Type B pancreatic cell (in vitro differentiated cells): ENCODE data around the gene CNR1. TPM values are rescaled to one million over a fixed set of nuclear protein-coding genes. Genes with fewer than 3 reads are reported as not detected.

ENCODE experiments used
- DNase-seq: peaks from one replicate; pipeline ENCODE4 v3.0.0; 2021; ENCODE audit warnings: mixed read lengths; ENCODE audit not compliant: unreplicated experiment; ENCODE audit errors: extremely low spot score
- H3K27ac Mint-ChIP-seq: 2 replicates; pipeline ENCODE4 v1.8.0; 2021; ENCODE audit warnings: mild to moderate bottlenecking, mixed read lengths
- H3K27me3 Mint-ChIP-seq: 2 replicates; pipeline ENCODE4 v1.8.0; 2021; ENCODE audit warnings: mixed read lengths
- H3K36me3 Mint-ChIP-seq: 2 replicates; pipeline ENCODE4 v1.8.0; 2021; ENCODE audit warnings: mixed read lengths
- H3K4me1 Mint-ChIP-seq: one replicate; pipeline ENCODE4 v1.8.0; 2021; ENCODE audit warnings: mixed read lengths; ENCODE audit not compliant: unreplicated experiment
- H3K4me3 Mint-ChIP-seq: 2 replicates; pipeline ENCODE4 v1.8.0; 2021; ENCODE audit warnings: mild to moderate bottlenecking, mixed read lengths
- H3K9me3 Mint-ChIP-seq: 2 replicates; pipeline ENCODE4 v1.8.0; 2021; ENCODE audit warnings: mixed read lengths
- total RNA-seq: library from RNA; stranded (reverse); gene quantifications from 2 replicates; pipeline ENCODE4 v1.2.1, GENCODE V29; 2021; ENCODE audit warnings: low replicate concordance
- TF ChIP-seq, protein P1 (sequence below): fragments of 200-600 bp; sonication (generic); conservative IDR thresholded peaks from 2 replicates; pipeline ENCODE4 v1.5.0; 2021; ENCODE audit warnings: antibody characterized with exemption, mild to moderate bottlenecking

The CNR1 gene
- total RNA-seq, 1 donor from 2014 or later = 3.5 TPM

DNA sequence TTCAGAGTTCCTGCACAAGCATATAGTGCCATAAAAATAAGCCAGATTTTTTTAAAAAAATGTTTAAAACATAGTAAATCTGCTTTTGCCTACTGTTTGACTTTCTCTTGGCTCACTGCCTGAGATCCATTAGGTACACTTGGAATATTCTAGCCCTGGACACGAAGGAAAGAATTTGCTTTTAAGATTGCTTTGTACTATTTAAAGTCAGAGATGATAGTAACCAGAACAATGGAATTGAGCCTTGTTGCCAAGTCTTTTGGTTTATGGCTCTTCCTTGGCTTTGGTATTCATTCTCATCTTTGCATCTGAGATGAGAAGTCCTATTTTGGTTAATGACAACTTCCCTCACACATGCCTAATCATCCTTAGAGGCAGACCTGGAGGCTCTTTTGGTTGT lies 32.4 kb downstream of the CNR1 start:
- peaks cover 16% of the 10 kb centered on the region for H3K27me3 Mint-ChIP-seq
- H3K4me1 Mint-ChIP-seq = no peaks in the 10 kb centered on the region
- DNase-seq = no peak

DNA sequence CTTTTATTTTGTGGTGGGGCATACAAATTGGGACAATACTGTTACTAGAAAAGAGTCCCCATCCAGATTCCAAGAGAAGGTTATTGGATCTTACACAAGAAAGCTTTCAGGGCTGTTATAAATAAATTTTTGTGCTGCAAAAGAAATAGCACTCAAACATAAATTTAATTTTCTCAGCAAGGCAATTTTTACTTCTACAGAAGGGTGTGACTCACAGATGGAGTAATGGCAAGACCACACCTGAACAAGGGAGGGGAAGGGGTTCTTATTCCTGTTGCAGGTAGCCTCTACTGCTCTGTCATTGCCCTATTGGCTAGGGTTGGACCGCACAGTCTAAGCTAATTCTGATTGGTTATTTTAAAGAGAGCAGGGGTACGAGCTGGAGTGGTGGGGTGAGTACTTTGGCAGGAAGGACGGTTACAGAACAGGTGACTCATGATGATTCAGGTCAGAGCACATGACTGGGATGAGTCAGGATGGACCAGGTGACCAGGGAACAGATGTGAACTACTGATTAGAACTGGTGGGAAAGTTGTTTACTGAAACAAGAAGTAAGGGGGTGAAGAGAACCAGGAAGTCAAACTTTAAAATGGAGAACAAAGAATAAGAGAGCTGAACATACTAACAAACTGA lies 41.1 kb downstream of the CNR1 start:
- no peak for DNase-seq
- H3K4me3 Mint-ChIP-seq = no peak overlapping the region
- H3K27me3 Mint-ChIP-seq = peaks cover 4% of the 10 kb centered on the region
- peaks cover 10% of the 10 kb centered on the region for H3K9me3 Mint-ChIP-seq
- no peaks in the 10 kb centered on the region for H3K36me3 Mint-ChIP-seq
- H3K27ac Mint-ChIP-seq = no peak overlapping the region
- H3K4me1 Mint-ChIP-seq = no peaks in the 10 kb centered on the region
- TF ChIP-seq, protein P1, sequence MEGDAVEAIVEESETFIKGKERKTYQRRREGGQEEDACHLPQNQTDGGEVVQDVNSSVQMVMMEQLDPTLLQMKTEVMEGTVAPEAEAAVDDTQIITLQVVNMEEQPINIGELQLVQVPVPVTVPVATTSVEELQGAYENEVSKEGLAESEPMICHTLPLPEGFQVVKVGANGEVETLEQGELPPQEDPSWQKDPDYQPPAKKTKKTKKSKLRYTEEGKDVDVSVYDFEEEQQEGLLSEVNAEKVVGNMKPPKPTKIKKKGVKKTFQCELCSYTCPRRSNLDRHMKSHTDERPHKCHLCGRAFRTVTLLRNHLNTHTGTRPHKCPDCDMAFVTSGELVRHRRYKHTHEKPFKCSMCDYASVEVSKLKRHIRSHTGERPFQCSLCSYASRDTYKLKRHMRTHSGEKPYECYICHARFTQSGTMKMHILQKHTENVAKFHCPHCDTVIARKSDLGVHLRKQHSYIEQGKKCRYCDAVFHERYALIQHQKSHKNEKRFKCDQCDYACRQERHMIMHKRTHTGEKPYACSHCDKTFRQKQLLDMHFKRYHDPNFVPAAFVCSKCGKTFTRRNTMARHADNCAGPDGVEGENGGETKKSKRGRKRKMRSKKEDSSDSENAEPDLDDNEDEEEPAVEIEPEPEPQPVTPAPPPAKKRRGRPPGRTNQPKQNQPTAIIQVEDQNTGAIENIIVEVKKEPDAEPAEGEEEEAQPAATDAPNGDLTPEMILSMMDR = no peak

More for the DNA sequence above, 32.4 kb downstream of the CNR1 start:
- TF ChIP-seq, protein P1 = no peak
- no peaks in the 10 kb centered on the region for H3K36me3 Mint-ChIP-seq
- no peaks in the 10 kb centered on the region for H3K9me3 Mint-ChIP-seq
- H3K4me3 Mint-ChIP-seq = no peak overlapping the region
- no peak overlapping the region for H3K27ac Mint-ChIP-seq

DNA sequence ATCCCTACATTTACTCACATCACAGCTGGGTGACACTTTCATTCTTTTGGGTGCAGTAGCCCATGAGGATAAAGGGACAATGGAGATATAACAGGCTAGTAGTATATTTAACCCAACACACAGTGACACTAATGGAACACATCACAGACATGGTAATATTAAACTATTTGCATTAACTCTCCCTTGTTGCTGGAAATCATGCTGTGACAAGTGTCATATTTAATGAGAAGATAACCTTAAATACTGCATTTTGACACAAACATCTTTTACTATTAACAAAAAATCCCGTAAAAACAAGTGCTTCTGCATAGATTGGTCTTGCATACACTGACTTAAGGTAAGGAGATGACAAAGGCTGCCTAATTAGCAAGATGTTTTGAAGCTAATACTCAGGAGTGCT lies 45.5 kb downstream of the CNR1 start:
- no peak for DNase-seq
- Mint-ChIP-seq H3K9me3 (peaks cover 10% of the 10 kb centered on the region), H3K4me1 (no peaks in the 10 kb centered on the region), H3K4me3 (no peak overlapping the region), H3K27me3 (no peaks in the 10 kb centered on the region), H3K36me3 (no peaks in the 10 kb centered on the region), H3K27ac (no peak overlapping the region)
- TF ChIP-seq, protein P1 = no peak

DNA sequence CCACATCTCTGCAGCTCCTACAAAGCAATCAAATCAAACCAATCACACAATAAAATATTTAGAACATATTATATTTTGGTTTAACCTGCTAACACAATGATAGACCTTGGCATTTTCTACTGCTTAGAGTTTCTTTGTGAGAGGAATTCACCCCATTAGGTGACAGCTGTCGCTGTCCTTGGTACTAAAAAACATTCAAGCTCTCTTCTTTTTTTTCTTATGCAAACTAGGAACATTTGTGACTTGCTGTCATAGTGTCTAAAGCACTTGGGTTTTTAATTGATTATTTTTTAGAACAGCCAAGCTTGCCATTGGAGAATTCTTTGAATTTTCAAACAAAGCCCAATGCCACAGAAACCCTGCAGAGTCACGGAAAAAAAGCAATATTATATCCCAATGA lies 46.4 kb downstream of the CNR1 start:
- TF ChIP-seq, protein P1 = no peak
- no peak overlapping the region for H3K4me3 Mint-ChIP-seq
- no peaks in the 10 kb centered on the region for H3K4me1 Mint-ChIP-seq
- no peak for DNase-seq
- no peaks in the 10 kb centered on the region for H3K36me3 Mint-ChIP-seq
- H3K27me3 Mint-ChIP-seq = peaks cover 1% of the 10 kb centered on the region
- no peak overlapping the region for H3K27ac Mint-ChIP-seq
- peaks cover 5% of the 10 kb centered on the region for H3K9me3 Mint-ChIP-seq

DNA sequence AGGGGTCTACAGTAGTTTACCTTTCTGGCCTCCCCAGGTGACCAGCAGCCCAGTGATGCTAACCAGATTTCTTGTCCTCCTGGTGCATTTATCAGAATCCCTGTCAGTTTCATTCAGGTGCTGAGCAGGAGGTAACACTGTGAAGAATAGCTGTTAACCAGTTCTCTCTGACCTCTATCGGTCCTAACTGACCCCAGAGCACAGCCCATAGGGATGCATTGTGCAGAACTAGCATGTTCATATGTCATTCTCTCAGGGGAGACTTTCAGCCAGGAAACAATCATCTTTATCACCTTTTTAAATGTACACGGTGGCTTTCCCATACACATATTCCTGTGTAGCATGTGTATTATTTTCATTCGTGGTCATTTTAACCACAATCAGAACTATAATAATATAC lies 49.9 kb downstream of the CNR1 start:
- TF ChIP-seq, protein P1 = no peak
- Mint-ChIP-seq H3K27me3 (peaks cover 10% of the 10 kb centered on the region), H3K9me3 (no peaks in the 10 kb centered on the region), H3K27ac (no peak overlapping the region), H3K36me3 (no peaks in the 10 kb centered on the region), H3K4me1 (no peaks in the 10 kb centered on the region), H3K4me3 (no peak overlapping the region)
- no peak for DNase-seq
